Measurements from ENCODE around the gene NPR2. TPM values are rescaled to one million over a fixed set of nuclear protein-coding genes. Genes with fewer than 3 reads are reported as not detected.

NPR2 gene
- total and polyA plus RNA-seq, 2 of the 13 experiments (the other 11 are each of a cell fraction or from before 2014, with no cell fraction given), result 7.4 to 9.4 TPM

GRCh38 chr9:35757226-35757891 lies 34.0 kb upstream of the NPR2 start (continued):
- 0 out of 2 replicates have a peak, but pooled peaks have one; percentile 44 for TF ChIP-seq AKNA (CRISPR knock-in tag; IDR thresholded peaks at IDR 0.05; ENCODE audit: borderline replicate concordance)
- no peak for TF ChIP-seq ZNF773 (CRISPR knock-in tag; IDR thresholded peaks at IDR 0.05; ENCODE audit: borderline replicate concordance)
- no peak; the same call in 1 of the 2 replicates for TF ChIP-seq KDM5A (IDR thresholded peaks at IDR 0.05; ENCODE audit: borderline replicate concordance, low read length)
- TF ChIP-seq DPF2 (CRISPR knock-in tag; IDR thresholded peaks at IDR 0.05; ENCODE audit: borderline replicate concordance, low read depth), result no peak
- TF ChIP-seq TAF1 (CRISPR knock-in tag; IDR thresholded peaks at IDR 0.05), result peak; percentile 59; the same call in 1 of the 2 replicates
- peak; percentile 72 for TF ChIP-seq U2AF1 (optimal IDR thresholded peaks at IDR 0.05; ENCODE audit: low read depth, low read length)
- TF ChIP-seq SIN3A (IDR thresholded peaks at IDR 0.05; ENCODE audit: borderline replicate concordance, low read depth, low read length), result peak; percentile 50; the same call in 1 of the 2 replicates
- TF ChIP-seq KLF6 (CRISPR knock-in tag; IDR thresholded peaks at IDR 0.05), result peak; percentile 23; the same call in 1 of the 2 replicates
- peak; percentile 53; the same call in 1 of the 2 replicates for TF ChIP-seq POLR2AphosphoS5 (IDR thresholded peaks at IDR 0.05; ENCODE audit: low read depth, low read length)
- TF ChIP-seq KDM2A (CRISPR knock-in tag; IDR thresholded peaks at IDR 0.05; ENCODE audit: borderline replicate concordance, low read depth), result peak; percentile 90; the same call in 1 of the 2 replicates
- TF ChIP-seq ATF7-NPFF (CRISPR knock-in tag; IDR thresholded peaks at IDR 0.05; ENCODE audit: low read depth), result 0 out of 2 replicates have a peak, but pooled peaks have one; percentile 6
- TF ChIP-seq KMT2B (CRISPR knock-in tag; IDR thresholded peaks at IDR 0.05), result peak; percentile 5; the same call in 1 of the 2 replicates
- TF ChIP-seq PATZ1 (CRISPR knock-in tag; IDR thresholded peaks at IDR 0.05), result 0 out of 2 replicates have a peak, but pooled peaks have one; percentile 58
- peak; percentile 54; the same call in 1 of the 2 replicates for TF ChIP-seq SRF (IDR thresholded peaks at IDR 0.05; ENCODE audit: low read depth, low read length)
- TF ChIP-seq ZFP91 (CRISPR knock-in tag; IDR thresholded peaks at IDR 0.05; ENCODE audit: borderline replicate concordance), result 0 out of 2 replicates have a peak, but pooled peaks have one; percentile 62
- peak; percentile 94 for TF ChIP-seq ZNF263 (CRISPR knock-in tag; IDR thresholded peaks at IDR 0.05)
- no peak for TF ChIP-seq PHF5A (CRISPR knock-in tag; IDR thresholded peaks at IDR 0.05; ENCODE audit: low read depth, unreplicated experiment)
- TF ChIP-seq HNRNPK (IDR thresholded peaks at IDR 0.05; ENCODE audit: low read depth, low read length, poor library complexity, severe bottlenecking), result peak; percentile 0
- TF ChIP-seq PCBP2 (optimal IDR thresholded peaks at IDR 0.05; ENCODE audit: low read depth, low read length, poor library complexity, severe bottlenecking), result peak; percentile 63
- TF ChIP-seq AKAP8 (CRISPR knock-in tag; IDR thresholded peaks at IDR 0.05), result peak; percentile 79
- 0 out of 2 replicates have a peak, but pooled peaks have one; percentile 15 for TF ChIP-seq ZNF761 (CRISPR knock-in tag; conservative IDR thresholded peaks at IDR 0.05)
